HG03103 (cell line): ENCODE results near the gene UBE2E2.
"Not testable (repeated sequence)": the region's sequence is repeated elsewhere in the genome, so short reads cannot be mapped to it uniquely, and the experiment has no call there.

Experiments
- ATAC-seq: cut with Tn5 transposase; IDR thresholded peaks from one replicate; pipeline ENCODE4 v1.9.1; 2021; ENCODE audit warnings: low read depth; ENCODE audit not compliant: unreplicated experiment

UBE2E2 gene

DNA sequence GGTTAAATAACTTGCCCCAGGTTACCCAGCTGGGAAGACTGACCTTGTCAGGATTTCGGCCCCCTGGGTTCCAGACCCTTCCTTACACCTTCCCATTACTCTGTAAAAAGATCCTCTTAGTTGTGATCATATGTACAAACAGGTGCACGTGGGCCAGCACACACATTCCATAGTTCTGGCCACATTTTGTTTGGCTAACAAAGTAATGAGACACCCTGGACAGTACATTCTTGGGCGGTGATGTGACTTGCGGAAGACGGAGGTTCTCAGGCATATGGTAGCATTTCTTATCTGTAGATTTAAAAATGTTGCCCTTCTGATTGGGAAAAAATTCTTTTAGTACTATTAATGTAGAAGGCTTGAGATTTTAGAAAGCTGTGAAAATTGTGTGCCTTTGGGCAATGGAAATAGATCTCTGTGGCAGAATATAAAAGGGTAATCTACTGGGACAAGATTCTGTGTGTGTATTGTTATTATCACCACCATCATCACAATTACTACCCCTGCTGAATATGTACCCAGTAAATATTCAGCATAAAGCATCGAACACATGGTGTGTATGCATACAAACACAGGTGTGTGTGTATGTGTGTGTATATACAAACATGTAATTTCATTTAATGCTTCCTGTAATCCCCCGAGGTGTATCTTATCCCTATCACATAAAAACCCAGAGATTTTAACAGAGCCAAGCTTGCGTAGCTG, 397.2 kb downstream of the UBE2E2 start:
- no peak for ATAC-seq

DNA sequence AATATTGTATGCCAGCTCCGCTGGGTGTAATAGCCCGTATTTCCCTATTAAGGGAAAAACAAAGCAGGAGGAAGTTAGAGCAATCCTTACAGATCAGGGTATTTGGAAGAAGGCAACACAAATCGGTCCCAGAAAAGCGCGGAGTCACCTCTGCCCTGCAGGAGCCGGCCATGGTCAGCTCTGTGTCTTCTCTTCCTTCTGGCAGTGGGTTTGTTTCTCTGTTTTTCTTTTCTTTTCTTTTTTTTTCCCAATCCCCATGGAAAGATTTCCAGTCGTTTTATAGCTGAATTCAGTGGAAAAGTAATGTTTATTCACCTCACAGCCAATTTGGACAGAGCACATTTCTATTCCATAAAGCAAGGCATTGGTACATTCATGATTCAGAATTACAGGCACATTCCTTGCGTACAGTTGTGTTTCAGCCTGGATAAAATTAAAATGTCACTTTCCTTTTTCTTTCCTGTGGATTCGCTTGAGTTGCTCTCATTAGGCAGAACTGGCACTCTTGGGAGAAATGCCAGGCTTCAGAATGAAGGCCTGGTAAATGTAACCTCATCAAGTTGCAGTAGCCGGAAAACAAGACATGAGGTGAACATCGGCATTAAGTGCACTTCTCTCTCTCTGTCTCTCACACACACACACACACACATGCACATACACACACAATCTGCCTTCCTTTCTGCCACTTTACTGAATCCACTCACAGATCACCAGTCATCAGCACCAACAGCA, 398.1 kb downstream of the UBE2E2 start:
- no peak for ATAC-seq

DNA sequence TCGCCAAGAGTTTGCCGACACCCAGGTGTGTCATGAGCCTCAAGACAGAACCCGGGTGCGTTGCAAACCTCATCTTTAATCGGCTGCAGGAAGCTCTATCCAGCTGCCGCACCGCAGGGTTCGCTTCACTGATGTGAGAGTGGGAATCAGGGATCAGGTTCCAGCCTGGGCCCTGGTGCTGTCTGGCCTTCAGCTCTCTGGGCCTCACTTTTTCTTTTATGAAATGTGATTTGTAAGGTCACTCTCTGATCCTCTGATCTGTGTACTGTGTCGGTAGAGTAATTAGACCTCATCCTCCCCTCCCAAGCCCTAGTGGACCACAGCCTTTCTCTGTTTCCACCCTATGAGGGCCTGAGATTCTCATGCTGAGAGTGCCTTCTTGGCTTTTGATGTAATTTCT, 399.8 kb downstream of the UBE2E2 start:
- no peak for ATAC-seq

DNA sequence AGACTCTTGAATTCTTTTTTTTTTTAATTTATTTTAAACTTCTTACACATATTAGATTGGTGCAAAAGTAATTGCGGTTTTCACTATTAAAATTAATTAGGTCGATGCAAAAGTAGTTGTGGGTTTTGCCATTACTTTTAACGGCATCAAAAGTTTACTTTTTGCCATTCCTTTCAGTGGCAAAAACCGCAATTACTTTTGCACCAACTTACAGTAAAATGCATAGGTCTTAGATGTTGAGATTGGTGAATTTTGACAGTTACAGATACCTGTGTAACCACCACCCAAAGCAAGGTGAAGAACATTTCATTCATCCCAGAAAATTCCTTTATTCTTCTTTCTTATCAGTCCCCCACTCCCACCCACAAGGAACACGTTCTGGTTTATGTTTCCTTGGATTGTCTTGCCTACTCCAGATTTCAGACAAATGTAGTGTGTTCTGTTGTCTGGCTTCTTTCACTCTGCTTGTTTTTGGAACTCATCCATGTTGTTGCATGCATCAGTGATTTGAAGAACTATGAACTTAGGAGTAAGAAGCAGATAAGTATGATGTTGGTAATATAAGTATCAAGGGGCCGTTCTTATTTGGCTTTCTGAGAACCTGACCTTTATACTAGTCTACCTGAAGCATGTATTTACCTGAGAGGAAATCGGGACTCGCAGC, 404.2 kb downstream of the UBE2E2 start:
- ATAC-seq: no peak

DNA sequence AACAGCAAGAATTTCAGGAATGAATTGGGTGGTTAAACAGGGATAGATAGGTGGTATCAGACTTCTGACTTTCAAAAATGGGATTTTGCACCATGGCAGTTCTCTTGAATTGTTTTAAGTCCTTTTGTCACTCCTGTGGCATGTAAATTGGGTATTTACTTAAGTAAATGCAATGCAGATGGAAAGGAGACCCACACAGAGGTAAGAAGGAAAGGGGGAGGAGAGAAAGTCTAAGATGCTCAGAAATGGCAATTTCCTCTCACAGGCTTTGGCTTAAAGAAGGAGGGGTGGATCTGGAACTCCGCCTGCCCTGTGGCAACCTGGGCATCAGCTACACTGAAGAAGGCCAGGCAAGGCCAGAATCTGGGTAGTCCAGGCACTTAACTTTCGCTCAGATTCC, 405.5 kb downstream of the UBE2E2 start:
- no peak for ATAC-seq

DNA sequence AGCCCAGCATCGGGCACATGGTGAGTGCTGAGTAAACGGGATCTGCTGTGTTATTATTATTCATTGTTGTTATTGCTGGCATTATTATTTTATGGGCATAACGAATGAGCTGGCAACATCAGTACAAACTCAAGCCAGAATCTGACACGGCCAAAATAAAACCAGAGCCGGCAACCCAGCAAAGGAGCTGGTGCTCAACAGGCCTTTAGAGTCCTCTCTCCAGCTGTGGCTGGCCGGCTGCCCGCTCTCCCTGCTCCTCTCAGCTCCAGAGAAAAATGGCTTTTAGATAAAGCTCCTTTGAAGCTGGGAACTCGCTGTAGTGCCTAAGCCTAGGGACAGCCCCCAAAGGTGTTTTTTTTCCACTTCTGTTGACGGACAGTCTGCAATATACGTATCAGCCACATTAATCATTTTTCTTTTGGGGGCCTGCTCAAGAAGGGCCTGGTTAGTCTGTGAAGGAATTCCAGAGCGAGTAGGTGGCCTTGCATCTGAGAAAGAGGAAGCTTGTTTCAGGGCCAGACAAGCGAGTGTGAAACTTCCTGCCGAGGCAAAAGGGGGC, 408.7 kb downstream of the UBE2E2 start:
- no peak for ATAC-seq

DNA sequence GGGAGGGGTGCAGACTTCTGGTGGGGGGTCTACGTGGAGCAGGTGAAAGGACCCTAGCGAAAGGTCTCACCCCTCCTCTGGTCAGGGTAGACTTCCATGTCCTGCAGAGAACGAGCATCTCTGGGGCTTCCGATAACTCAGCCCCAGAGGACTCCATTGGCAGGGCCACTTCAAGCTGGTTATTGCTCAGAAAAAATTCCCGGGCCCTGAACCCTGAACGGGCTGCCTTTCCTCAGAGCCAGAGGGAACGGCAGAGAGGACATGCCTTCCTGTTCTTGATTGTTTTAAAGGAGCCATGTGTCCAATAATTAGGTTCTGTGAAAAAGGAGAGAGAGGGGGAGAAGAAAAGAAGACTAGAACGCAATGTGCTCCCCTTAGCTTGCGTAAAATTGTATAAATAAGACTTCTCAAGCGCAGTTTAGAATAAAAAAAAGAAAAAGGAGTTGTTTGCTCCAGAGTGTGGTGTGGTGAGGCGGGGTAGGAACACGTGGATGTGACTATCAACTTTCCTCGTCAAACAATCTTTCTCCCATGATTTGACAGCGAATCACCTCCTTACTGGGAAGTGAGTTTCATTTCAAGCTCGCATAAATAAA, 409.3 kb downstream of the UBE2E2 start:
- ATAC-seq: no peak

DNA sequence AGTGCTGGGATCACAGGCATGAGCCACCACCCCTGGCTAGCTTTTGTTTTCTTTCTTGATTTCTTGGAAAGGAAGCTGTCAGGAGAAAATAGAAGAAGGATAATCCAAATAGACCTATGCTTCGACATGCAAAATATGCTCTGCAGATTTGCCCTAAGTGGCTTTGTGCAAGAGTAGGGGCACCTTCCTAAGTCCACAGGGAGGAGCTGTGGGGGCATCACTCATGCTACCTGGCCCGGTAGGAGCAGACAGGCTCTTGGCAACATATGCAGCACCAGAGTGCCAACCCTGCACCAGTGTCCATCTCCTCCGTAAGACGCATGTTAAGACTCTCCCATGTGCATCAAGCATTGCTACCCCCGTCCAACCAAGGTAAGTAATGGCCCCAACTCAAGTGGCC, 411.9 kb downstream of the UBE2E2 start:
- no peak for ATAC-seq

DNA sequence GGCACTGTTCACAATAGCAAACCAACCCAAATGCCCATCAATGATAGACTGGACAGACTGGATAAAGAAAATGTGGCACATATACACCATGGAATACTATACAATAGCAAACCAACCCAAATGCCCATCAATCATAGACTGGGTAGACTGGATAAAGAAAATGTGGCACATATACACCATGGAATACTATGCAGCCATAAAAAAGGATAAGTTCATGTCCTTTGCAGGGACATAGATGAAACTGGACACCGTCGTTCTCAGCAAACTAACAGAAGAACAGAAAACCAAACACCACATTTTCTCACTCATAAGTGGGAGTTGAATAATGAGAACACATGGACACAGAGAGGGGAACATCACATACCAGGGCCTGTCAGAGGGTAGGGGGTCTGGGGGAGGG, 415.3 kb downstream of the UBE2E2 start:
- not testable (repeated sequence) for ATAC-seq

DNA sequence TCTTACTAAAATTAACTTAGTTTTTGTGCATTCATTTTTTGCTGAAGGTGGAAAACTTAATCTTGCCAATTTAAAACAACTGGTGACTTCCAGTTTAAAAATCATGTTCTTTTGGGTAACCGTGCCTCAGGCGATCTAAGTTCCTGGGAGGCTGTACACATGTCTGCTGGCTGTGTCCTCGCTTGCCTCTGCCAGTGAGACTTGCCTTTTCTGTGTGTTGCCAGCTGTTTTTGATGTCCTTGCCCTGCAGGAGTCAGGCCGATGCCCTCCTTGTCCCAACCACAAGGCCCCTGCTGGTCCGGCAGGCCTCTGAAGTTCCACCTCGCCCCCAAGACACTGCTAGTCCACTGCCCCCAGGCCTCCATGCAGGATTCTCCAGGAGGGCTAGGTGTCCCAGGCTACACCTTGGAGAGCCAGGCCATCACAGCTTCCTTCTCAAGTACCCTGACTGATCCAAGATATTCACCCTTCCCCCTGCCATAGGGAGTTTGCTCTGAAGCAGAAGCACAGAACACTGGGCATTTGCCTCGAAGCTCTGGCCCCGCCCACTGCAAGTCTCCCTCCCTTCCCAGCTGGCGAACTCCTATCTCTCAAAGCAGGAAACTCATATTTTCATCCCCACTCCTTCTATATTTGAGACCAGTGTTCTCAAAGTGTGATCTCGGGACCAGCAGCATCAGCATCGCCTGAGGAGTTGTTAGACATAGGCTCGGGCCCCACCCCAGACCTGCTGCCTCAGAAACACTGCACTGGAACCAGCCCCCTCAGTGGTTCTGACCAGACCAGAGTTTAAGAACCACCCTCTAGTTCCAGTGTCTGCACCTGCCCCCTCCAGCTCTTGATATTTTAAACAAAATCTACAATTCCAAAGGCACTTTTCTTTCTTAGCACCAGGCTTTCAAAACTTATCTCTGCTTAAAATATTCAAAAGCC, 416.8 kb downstream of the UBE2E2 start:
- no peak for ATAC-seq

DNA sequence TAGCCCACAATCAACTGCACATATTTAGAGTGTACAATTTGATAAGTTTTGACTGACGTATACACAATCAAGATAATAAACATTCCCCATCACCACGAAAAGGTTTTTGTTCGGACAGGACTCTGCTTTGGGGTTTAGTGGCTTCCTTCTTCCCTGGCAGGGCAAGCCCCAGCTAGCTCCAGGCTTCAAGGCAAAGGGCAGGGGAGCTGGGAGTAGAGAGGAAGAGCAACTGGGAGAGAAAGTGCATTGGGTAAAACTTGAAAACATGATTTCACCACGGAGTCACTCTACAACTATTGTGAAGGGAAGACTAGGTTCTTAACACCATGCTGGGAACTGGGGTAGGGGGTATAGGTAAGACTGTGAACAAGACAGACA, 417.5 kb downstream of the UBE2E2 start:
- ATAC-seq: no peak

DNA sequence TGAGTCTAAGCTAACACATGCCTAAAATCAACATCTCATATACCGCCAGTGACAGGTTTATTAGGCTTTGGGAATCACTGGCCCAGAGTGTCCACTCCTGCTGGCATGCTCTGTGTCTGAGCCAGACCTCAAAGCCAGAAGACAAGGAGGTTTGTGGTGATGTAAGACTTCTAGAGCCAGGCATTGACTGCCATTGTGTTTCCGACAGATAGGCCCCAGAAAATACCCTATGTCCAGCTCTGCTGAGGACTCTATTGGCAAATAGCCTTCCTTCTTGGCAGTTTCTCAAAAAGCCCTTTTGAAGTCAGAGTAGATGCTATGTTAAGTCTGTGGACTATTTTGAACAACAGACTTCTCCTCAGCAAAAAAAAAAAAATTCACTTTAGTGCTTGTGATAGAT, 420.7 kb downstream of the UBE2E2 start:
- no peak for ATAC-seq

DNA sequence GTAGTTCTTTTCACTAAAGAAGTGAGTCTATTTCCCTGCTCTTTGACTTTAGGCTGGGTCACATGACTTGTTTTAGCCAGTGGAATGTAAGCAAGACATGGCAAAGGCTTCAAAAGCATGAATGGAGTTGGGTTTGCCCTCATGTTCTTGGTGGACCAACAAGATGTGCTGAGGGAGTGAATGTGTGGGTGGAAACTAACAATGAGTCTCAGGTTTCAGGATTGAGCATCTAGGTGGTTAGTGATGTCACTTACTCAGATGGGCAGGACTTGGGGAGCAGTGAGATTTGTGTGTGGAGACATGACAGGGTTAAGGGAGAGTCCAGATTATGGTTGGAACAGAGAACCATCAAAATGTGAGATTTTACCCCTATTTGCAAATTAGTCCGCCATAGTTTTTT, 421.2 kb downstream of the UBE2E2 start:
- ATAC-seq: no peak

DNA sequence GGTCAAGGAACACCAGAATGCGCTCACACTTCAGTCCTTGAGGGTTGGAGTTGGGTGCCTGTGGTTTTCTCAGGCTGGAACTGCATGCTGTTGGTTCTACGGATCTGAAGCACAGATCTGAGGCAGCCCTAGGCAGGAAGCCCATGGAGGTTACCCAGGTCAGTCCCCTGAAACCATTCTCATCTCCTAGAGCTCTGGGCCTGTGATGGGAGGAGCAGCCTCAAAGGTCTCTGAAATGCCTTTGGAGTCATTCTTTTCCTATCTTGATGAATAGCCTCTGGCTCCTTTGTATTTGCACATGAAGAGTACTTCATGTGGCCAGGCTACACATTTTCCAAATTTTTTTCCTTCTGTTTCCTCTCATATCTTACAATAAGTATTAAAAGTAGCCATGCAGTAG, 423.3 kb downstream of the UBE2E2 start:
- no peak for ATAC-seq

DNA sequence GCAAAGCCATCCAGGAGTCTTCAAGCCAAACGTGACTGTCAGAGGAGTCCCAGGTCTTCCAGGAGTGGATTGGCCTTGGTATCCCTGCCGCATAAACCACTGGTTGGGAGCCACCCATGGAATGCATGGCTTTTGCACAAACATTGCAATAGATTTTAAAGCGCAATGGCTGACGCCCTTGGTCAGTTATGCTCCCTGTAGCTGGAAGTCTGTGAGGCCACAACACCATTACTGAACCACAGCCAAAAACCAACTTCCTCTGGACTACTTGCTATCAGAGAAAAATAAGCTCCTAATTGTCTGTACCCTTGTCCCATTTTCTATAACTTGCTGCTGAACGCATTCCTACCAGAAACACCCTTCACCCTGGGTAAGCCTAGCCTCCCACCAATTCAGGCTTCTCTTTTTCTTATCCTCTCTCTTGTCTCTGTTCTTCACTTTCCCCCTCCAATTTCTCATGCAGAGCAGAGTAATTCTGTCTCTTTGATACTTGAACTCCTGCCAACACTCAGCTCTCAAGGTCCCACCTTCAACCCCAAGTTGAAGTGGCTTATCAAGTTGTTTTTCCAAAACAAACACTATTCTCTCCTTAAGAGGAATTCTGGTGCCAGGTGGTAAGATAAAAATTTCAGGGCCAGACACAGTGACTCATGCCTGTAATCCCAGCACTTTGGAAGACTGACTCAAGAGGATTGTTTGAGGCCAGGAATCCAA, 426.2 kb downstream of the UBE2E2 start:
- ATAC-seq: no peak

DNA sequence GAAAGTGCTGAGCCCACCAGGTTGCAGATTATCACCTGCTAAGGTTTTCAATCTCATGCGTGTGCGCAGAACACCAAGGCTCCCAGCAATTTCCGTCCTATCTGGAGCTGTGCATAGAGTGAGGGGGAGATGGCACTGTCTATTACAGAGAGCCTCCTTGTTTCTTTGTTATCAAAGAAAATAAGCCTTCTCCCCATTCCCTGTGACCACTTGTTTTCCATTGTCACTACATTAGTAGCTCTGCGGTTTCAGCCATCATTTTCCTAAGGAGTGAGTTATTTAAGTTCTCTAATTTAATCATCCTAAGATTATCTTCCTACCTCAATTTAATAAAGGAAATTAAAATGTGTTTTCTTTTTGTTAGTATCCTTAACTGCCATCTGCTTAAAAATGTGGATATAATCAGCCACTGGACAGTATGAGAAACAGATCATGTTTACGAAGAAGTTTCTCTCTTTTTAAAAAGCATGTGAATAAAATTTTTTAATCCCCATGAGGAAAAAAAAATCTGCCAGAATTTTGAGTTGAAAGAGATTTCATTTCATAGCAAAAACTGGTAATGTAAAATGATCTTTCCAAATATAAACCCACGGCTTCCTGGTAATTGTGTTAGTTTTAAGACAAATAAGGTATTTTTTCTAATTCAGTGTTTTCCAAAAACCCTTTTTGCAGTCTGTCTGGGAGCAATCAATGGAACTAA, 430.3 kb downstream of the UBE2E2 start:
- no peak for ATAC-seq

DNA sequence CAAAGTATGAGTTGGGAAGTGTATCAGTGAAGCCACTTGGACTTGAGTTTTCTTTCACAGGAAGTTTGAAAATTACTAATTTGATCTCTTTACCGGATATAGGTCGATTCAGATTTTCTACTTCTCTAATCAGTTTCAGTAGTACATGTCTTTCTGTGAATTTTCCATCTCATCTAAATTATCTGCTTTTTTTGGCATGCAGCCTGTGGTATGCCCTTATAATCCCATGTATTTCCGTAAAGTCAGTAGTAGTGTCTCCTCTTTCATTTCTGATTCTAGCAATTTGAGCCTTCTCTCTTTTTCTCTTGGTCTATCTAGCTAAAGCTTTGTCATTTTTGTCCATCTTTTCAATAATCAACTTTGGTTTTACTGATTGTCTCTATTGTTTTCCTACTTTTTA, 434.2 kb downstream of the UBE2E2 start:
- no peak for ATAC-seq

DNA sequence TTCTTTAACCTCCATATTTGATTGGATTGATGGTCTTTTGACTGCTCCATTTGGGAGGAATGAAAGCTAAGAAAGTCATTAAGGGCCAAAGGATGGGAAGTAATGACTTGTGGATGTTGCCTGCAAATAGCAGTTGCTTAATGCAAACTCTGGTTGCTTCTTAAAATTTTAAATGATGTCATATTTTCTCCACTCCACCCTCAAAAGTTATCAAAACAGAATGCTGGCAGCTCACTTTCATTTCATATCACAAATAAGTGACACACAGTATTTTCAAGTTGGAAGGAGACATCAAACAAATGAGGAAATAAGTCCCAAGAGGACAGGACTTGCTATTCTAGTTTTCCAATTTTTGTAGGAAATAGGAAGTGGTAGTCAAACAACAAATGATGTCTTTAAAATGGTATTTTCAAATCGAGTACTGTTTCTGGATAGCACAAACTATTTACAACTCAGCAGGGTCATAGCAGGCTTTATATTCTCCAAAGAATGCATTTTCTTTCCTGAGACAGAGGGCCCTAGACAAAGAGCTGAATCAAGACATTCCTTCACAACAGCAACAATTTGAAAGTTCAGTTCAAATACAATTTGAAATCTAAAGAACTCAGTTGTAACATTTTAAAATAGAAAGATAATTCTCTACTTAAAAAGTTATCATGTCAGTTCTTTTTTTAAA, 437.5 kb downstream of the UBE2E2 start:
- ATAC-seq: no peak
